NCI-H345 treated with DMSO at 0.1 percent for 48 hours (cell line): Measurements from ENCODE around the gene IDI2.
A peak's percentile ranks its signal among the peaks of the same experiment; 100 is the strongest.
"Not testable (repeated sequence)": the region's sequence is repeated elsewhere in the genome, so short reads cannot be mapped to it uniquely, and the experiment has no call there.

Experiments used
- DNase-seq: peaks from one replicate; lab custom pipeline; 2025; ENCODE audit not compliant: unreplicated experiment; lab: John Stamatoyannopoulos, UW

IDI2 gene

GRCh38 chr10:1025683-1026082 lies at the start of gene IDI2:
Gene IDI2 (minus strand): TSS chr10:1025859. CDS start chr10:1024723, 1,136 bp downstream.
- DNase-seq: no peak

GRCh38 chr10:1074748-1075308 lies 49.2 kb upstream of the IDI2 start:
- no peak for DNase-seq

GRCh38 chr10:1074052-1074747 lies 48.5 kb upstream of the IDI2 start:
- no peak for DNase-seq

GRCh38 chr10:1070919-1071318 lies 45.3 kb upstream of the IDI2 start:
- DNase-seq: no peak

GRCh38 chr10:1068380-1069361 lies 43.0 kb upstream of the IDI2 start:
- no peak for DNase-seq

- not testable (repeated sequence) for DNase-seq
Measured at GRCh38 chr10:1066734-1067133, 41.1 kb upstream of the IDI2 start.

- no peak for DNase-seq
Measured at GRCh38 chr10:1064964-1065247, 39.2 kb upstream of the IDI2 start.

- no peak for DNase-seq
Measured at GRCh38 chr10:1063232-1063865, 37.7 kb upstream of the IDI2 start.

- no peak for DNase-seq
Measured at GRCh38 chr10:1061930-1062774, 36.5 kb upstream of the IDI2 start.

GRCh38 chr10:1059902-1060301 lies 34.2 kb upstream of the IDI2 start:
- DNase-seq: no peak

- no peak for DNase-seq
Measured at GRCh38 chr10:1058017-1058416, 32.4 kb upstream of the IDI2 start.

- DNase-seq: no peak
Measured at GRCh38 chr10:1057106-1057657, 31.5 kb upstream of the IDI2 start.

- DNase-seq: peak; percentile 50
Measured at GRCh38 chr10:1056326-1057105, 30.9 kb upstream of the IDI2 start, which contains the start of gene WDR37. Gene WDR37 (plus strand): TSS chr10:1056385. CDS start chr10:1072156, 15,771 bp downstream.

GRCh38 chr10:1054684-1055083 lies 29.0 kb upstream of the IDI2 start:
- DNase-seq: no peak

GRCh38 chr10:1050554-1050953 lies 24.9 kb upstream of the IDI2 start:
- no peak for DNase-seq

- DNase-seq: no peak
Measured at GRCh38 chr10:1050145-1050544, 24.5 kb upstream of the IDI2 start.

GRCh38 chr10:1049425-1049958 lies 23.8 kb upstream of the IDI2 start:
- DNase-seq: no peak

GRCh38 chr10:1048732-1049424 lies 23.2 kb upstream of the IDI2 start, which contains the start of gene IDI1:
Gene IDI1 (minus strand): TSS chr10:1049119. CDS start chr10:1049003, 116 bp downstream.
- DNase-seq: peak; percentile 99
